HCT116 (cell line): ENCODE measurements around the gene CENPE.

Experiments used
- CTCF ChIP-seq, 3 experiments: fragments of 200-600 bp in 1 of 3; sonication (generic) in 1 of 3; IDR thresholded peaks in 2 of 3; conservative IDR thresholded peaks in 1 of 3; 2 replicates each; pipeline ENCODE4 v1.5.1; 2012 to 2017; ENCODE audit warnings: low read depth in 2 of 3, low read length in 2 of 3, antibody characterized with exemption in 1 of 3, borderline replicate concordance in 1 of 3, control low read depth in 1 of 3, mild to moderate bottlenecking in 1 of 3, mixed read lengths in 1 of 3, mixed run types in 1 of 3, moderate library complexity in 1 of 3; ENCODE audit not compliant: insufficient read depth in 1 of 3
- EZH2phosphoT487 ChIP-seq: fragments of 200-600 bp; IDR thresholded peaks from 2 replicates; pipeline ENCODE4 v1.6.1; 2018; ENCODE audit warnings: antibody characterized with exemption, borderline replicate concordance

GRCh38 chr4:103086551-103086950, 111.6 kb downstream of the CENPE start:
- TF ChIP-seq CTCF (IDR thresholded peaks at IDR 0.05 in 2 of 3, conservative IDR thresholded peaks at IDR 0.05 in 1 of 3; ENCODE audit: borderline replicate concordance in 1 of 3, insufficient read depth in 1 of 3, low read depth in 2 of 3, low read length in 2 of 3) (no peak), EZH2phosphoT487 (no peak)
